Pulmonary artery endothelial cell (primary cell): Measurements from ENCODE around the gene PRKCA. TPM values are rescaled to one million over a fixed set of nuclear protein-coding genes. Genes with fewer than 3 reads are reported as not detected.

ENCODE experiments used
- DNase-seq: peaks from one replicate; pipeline ENCODE4 v3.0.0-alpha.2; 2011; ENCODE audit warnings: low read depth, low spot score
- total RNA-seq: library from RNA; depleted of rRNA; stranded (reverse); fragments of >200 nt; gene quantifications from 2 replicates; pipeline ENCODE4 v1.2.3, GENCODE V29; 2014

Gene PRKCA
- total RNA-seq, 1 donor from 2014 or later, result 10.8 TPM

DNA sequence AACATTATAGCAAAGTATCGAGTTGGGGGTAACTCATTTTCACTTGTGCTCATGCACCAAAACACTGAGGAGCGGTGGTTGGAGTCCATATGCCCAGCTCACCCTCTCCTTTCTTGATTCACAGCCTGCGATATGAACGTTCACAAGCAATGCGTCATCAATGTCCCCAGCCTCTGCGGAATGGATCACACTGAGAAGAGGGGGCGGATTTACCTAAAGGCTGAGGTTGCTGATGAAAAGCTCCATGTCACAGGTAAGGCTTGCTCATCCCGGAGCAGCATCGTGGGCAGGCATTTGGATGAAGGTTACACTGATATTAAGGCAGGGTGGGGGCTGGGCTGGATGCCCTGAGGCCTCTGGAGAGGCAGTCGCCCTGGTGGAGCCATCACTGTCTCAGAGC lies 342.8 kb downstream of the PRKCA start:
- DNase-seq, result no peak

DNA sequence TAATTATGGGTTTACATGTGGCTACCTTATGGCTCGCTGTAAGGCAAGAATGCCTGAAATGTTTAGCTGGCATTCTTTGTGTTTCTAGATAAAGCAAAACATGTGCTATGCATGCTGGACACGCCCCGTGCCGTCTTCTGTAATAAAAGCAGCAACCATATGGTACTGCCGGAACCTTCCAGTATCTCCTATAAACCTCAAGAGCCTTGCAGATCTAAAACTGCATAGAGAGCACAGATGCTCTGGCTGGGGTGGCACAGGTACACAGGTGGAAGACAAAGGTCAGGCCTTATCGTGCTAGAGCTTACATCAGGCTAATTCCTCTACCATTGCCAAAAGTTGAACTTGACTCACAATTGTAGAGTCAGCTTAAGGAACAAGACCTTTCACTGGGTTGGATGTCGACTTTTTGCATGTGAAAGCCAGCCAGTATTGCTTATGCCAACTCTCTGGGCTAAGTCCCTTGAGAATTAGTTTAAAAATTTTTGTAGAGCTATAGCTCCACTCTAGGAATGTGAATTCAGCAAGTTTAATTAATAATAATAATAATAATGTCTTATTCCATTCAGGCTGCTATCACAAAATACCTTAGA lies 345.1 kb downstream of the PRKCA start:
- no peak for DNase-seq

DNA sequence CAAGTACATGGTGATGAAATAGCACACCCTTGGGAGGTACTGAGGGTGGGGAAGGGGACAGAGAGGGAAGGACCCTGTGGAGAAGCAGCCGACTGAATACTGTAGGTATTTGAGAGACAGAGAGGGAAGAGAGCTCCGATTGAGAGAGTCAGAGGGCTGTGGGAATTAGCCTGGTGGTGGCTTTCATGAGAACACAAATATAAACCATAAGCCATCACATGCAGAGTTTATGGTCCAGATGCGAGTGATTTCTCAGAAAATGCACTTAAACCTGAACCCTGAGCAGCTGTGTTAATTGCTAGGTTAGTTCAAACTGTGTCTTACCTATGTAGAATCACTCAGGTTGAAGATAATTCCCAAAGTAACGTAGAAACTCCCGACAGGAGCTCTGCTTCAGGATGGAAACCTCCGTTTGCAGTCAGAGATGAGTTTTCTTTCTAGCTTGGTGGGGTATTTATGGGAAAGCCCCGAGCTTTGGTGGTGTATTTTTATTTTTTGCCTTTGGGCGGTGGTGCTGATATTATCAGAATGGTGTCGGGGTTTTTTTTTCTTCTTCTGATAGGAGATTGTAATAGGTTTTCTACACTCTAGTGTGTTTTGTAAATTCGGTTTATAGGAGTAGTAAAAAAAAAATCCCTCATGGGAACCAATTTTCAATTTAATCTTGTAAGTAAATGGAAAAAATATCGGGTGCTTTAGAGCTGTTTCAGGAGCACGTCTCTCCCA lies 347.6 kb downstream of the PRKCA start:
- DNase-seq, result no peak

DNA sequence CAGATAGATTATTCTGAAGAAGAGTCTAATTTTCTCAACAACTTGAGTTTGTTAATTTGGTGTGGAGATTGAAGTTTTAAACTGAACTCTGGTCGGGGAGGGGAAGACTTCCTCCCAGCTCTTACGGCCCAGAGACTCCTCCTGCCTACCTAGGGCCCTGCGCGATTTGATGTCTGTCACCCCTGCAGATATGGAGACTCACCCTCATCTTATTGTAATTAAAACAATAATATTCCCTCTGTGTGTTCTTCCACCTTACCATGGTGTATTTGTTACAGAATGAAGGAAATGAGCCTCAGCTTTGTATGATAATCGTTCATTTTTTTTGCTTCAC lies 348.1 kb downstream of the PRKCA start:
- DNase-seq, result no peak

DNA sequence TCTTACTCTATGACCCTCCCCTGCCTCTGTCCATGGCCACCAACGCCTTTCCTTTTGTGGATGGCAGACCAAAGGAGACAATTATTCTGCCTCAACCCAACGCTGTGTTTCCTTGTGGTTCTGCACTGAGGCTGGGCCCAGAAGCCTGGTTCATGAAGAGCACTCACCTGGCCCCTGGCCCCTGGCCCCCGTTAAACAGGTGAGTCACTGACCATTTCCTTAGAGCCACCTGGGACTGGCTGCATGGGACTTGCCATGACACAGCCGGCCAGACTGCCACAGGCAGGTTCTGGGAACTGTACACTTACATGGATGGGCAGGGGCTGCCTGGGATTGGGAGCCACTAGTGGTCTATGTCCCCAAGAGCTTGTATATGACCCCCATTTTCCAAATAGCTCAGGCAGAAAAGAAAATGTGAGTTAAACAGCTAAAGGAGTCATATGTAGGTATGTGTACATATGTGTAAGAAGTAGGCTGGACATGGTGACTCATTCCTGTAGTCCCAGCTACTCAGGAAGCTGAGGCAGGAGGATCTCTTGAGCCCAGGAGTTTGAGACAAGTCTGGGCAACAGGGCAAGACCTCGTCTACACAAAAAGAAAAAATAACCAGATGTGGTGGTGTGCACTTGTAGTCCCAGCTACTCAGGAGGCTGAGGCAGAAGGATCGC lies 350.6 kb downstream of the PRKCA start:
- DNase-seq, result no peak

DNA sequence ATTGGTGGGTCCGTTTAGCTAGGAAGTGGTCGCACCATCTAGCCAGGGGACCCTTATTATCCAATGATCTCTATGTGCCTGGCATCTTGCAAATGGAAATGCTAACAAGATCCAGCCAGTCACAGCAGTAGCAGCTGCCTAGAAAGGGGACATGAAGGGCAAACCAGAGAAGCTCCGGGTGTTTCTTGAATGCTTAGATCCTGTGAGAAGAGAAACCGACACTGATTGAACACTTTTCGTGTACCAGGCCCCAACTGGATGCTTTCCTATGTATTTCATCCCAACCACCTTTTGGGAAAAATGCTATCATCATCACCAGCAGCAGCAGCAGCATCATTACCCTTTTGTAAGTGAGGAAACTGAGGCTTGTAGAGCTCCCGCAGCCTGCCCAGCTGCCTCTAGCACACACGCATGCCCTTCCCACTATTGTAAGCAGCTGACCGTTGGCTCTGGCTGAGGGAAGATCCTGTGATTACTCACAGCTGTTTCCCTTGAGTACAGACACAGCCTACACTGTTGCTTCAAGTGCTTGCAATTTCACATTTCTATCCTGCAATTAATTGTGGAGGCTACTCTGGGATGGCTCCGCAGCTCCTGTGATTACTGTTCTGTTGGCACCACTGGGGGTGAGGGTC lies 351.8 kb downstream of the PRKCA start:
- DNase-seq, result peak; percentile 52

DNA sequence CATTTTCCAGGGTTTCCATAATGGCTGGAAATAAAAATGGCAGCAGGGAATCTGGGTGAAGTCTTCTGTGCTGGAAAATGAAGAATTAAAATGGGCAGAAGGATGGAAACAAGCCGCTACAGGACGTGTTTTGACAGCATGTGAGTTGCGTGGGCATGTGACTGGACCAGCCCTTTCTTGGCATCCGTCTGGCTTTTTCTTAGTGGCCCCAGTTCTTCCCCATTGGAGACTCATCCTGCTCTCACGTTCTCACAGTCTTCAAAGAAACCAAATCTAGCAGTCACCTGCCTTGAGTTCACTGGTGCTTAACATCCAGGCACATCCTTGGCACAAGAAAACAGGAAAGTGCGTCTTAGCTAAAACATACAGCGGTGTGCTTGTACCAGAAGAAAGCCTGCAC lies 352.4 kb downstream of the PRKCA start:
- DNase-seq, result no peak

DNA sequence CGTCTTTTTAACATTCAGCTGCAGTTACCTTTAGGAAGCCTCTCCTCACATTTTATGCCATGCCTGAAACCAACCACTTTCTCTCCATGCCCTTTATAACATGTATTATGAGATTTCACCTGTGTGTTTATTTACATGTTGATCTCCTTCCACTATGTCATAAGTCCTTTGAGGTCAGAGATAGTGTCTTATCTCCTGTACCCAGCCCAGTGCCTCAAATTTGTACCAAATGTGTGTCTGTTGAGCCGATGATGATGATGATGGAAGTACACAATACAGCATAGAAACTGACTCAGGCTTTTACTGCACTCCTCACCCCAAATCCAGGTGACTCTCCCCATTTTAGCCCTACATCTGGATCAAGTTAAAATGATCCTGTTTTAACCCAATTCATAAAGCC lies 353.0 kb downstream of the PRKCA start:
- no peak for DNase-seq

DNA sequence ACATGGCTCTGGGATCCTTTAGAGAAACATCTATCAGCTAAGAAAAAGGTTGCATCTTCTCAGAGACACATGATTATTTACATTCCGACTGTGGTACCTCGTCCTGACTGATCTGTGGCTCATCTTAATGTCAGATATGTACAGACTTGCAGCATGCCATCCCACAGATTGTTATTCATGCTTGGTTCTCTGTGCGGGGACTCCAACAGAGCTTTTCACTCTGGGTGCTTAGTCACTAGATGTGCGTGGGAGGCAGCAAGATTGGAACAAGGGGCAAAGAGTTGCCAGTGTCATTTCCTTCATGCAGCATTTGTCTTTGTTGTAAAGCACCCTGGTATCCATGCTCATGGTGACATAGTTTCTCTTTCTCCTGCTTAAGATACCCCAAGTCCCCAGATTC lies 353.4 kb downstream of the PRKCA start:
- DNase-seq, result no peak

DNA sequence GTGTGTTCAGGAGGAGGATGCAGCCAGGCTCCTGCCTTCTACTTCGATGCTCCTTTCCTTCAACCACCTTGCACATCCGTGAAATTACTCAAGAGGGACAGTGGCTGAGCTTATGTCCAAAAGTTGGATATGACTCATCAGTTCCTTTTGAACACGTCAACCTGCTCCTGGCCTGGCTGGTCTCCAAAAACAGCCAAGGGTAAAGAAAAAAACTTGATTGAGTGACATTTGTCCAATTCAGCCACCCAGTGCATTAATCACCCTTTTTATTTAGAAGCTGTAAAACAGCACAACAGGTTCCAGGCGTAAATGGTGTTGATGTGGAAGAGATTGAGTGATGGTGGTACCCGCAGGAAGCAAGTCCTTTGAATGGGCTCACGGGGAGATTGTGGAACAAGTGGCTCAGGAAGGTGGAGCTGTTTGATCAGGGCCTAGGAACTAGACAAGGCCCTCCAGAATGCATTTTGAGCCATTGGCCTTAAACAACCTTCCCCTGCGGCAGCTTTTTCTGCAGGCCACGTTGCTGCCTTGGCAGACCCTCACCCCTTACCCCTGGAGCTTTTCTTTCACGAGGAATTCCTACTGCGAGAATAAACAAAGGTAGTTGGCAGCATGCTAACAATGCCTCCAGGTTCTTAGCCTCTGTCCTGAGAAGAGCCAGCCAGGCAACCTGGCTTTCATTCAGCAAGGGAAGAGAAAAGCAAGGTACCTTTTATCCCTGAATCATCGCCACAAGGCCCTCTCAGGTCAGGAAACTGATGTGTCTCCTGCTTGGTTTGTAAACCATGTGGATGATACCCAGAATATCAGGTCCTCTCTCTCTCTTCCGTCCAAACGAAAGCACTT lies 359.2 kb downstream of the PRKCA start:
- no peak for DNase-seq

DNA sequence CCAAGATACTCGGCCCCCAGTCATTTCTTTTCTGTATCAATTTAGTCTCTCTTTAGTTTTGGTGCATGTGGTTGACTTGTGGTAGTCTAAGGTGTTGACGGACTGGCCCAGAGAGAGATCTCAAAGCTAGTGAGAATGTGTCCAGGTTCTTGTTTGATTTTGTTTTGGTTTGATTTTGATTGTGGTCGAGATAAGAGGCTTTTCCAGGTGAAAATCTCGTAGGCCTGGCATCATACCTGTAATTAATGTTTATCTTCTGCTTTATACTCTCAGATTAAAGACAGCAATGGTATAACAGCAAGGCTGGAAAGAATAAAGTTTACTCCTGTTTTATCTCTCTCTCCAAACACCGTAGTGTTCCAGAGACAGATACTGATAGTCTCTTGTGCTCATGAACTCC lies 360.1 kb downstream of the PRKCA start:
- no peak for DNase-seq

DNA sequence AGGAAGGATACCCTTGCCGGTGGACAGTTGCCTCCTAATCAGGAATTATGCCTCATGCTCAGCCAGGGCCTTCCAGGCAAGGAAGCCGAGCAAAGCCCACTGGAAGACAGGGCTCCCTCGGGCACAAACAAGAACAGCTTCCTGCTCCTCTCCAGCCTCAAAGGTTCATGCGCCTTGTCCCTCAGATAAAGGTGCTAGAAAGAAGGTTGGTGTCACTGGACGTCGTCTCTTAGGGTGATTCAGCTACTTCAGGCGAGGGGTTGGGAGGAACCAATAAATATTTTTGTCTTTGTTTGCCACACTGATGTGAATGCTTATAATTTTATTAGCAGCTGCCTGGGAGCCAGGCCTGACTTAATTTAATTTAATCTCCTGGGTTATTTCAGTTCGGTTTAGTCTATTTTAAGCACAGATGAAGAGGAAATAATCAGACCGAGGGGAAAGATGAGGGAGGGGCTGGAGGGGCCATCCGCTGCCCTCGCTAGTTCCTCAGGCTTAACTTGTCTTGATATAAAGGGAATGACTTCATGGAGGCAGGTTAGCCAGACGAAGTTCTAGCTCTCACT lies 360.7 kb downstream of the PRKCA start:
- no peak for DNase-seq

DNA sequence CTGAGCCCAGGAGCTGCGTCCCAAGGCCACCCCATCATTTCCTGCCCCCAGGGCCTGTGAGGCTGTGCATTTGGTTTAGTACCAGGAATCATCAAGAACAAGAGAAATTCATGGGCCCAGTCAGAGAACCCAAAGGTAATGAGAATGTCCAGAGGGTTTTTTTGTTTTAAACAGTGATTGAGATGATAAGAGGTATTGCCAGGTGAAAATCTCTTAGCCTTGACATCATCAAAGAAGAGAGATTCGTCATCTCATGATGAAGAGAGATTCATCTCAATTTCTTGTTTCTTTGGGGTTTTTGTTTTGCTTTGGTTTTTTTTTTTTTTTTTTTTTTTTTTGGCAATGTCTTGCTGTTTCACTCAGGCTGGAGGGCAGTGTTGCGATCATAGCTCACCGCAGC lies 361.9 kb downstream of the PRKCA start:
- DNase-seq, result no peak

DNA sequence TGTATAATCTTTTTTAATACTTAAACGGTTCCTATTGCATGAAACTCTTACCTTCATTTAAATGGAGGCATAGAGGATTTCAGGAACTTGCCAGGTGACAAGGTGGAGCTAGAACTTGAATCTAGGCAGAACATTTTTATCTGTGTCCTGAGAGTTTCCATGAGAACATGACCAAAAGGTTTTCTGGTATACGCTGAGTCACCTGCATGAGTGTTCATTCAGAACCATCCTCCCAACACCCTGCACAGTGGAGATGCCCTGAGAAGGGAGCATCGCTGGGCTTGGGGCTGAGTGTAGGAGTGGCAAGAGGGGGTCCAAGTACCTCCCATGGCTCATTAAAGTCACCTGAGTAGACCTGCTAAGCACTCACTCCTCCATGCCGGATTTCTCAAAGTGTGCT lies 362.8 kb downstream of the PRKCA start:
- no peak for DNase-seq

DNA sequence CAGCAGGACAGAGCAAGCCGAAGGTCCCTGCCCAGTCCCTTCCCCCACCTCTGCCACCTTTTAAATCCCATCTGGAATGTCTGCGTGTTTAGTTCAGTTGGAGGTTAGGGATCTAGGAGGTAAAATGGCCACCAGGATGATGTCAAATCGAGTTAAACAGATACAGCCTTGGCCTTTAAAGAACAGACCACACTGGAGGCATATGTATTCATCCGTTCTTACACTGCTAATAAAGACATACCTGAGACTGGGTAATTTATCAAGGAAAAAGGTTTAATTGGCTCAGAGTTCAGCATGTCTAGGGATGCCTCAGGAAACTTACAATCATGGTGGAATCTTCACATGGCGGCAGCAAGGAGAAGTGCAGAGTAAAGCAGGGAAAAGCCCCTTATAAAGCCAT lies 364.7 kb downstream of the PRKCA start:
- DNase-seq, result no peak

DNA sequence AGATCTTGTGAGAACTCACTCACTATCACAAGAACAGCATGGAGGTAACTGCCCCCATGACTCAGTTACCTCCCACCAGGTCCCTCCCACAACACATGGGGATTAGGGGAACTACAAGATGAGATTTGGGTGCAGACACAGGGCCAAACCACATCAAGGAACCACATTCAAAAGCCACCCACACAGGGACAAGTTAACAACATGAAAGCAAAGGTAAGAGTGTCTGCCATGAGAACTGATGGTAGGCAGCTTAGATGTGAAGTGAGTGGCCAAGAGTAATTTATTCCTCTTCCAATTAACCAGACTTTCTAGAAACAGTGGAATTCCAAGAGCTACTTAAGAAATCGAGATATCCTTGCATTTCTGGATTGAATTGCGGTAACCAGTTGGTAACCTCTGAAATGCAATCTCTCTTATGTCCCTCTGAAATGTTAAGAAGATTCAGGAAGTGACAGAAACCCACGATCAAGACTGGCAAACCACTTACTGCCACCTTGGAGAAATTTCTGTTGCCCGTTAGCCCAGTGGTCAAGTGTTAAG lies 365.1 kb downstream of the PRKCA start:
- no peak for DNase-seq

DNA sequence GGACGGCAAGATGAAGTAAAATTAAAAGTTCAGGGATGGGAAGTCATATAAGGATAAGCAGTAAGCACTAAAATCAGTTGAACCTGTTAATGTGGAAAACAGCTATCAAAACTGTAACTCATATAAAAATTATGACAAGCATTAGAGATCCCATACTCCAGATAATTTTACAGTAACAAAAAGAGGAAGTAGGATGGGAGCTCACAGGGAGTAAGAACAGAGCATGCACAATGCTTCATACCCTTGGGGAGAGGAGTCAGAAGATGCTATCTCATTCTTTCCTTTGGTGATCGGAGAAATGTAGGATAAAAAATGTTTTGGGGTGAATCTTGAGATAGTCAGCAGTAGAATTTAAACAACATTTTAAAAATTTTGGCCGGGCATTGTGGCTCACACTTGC lies 367.8 kb downstream of the PRKCA start:
- DNase-seq, result no peak

DNA sequence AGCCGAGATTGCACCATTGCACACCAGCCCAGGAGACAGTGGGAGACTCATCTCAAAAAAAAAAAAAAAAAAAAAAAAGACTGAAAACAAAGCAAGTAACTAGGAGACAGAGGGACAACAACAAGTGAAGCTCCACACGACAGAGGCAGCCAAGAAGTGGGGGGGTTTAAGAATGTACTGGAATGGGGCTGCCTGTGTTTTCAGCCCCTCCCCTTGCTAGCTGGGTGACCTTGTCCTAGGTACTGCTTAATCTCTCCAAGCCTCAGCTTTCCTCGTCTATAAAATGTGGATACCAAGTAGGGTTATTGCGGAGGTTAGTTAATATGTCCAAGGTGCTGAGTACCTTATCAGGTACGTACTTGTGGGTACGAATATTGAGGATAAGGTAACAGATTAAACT lies 368.7 kb downstream of the PRKCA start:
- no peak for DNase-seq

DNA sequence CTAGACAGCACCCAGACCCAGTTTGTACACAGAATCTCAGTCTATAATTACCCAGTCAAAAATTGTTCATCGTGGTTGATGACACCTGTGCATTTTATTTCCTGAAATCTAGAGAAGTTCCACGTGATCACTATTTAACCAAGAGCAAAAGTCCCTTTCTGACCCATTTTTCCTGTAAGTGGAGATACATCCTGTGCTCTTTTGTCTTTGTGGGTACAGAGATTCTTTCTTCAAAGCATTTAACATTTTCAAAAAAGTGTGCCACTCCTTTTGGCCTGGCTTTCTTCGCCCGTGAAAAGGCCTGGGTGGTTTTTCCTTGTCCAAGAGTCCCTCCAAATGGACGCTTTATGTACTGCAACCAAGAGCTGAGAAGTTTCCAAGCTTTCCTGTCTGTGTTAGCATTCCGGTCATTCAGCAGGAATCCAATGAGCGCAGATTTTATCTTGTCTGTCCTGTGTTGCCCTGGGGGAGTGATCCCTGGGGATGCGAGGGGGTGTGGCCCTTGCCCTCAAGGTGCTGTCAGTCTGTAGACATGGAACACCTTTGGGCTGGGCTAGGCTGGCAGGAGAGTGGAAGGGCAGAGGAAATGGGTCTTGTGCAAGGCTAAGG lies 371.4 kb downstream of the PRKCA start:
- peak; percentile 27 for DNase-seq

DNA sequence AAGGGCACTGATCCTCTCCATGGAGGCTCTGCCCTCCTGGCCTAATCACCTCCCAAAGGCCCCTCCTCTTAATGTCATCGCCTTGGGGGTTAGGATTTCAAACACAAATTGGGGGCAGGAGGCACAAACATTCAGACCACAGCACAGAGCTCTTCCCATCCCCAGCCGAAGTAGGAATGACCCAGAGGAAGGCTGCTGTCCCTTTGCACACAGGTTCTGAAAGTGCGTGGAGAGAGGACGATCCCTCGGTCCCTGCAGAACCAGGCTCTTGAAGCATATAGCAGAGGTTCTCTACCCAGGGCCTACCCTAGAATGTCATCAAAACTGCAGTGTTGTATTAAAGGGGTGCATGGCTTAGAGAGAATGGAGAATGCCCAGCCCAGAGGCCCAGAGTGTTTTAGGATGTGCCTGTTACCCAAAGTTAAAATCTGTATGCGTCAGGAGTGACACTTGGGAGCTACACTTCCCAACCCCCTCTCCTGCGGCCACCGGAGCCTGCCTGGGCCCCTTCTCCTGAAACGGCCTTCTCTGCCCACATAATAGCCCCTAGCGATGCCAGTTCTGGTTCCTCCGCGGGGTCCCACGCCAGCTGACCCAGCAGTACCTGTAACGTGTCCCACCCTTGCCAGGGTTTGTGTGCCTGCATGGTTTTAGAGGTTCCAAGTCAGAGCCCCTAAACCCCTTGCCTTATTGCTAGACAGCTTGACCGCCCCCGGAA lies 373.0 kb downstream of the PRKCA start:
- no peak for DNase-seq
